Activated naive CD4-positive, alpha-beta T cell treated with anti-CD3 and anti-CD28 coated beads for 36 hours (primary cell): ENCODE measurements around the gene MYO1E. TPM values are rescaled to one million over a fixed set of nuclear protein-coding genes. Genes with fewer than 3 reads are reported as not detected.

Experiments
- CTCF ChIA-PET: fragments of 350-600 bp; sonication (Branson Sonifier 250); formaldehyde crosslinking; loops from one replicate; lab custom pipeline; 2021; ENCODE audit warnings: antibody characterized with exemption; lab: Charles Lee
- DNase-seq: peaks from one replicate; pipeline ENCODE4 v3.0.0-alpha.2; 2020
- H3K27ac Mint-ChIP-seq: one replicate; pipeline ENCODE4 v1.8.0; 2021; ENCODE audit warnings: mild to moderate bottlenecking, mixed read lengths
- H3K27me3 Mint-ChIP-seq: one replicate; pipeline ENCODE4 v1.8.0; 2021; ENCODE audit warnings: low read depth, mixed read lengths
- H3K36me3 Mint-ChIP-seq: one replicate; pipeline ENCODE4 v1.8.0; 2021; ENCODE audit warnings: low read depth, mixed read lengths
- H3K4me1 Mint-ChIP-seq: one replicate; pipeline ENCODE4 v1.8.0; 2021; ENCODE audit warnings: low read depth, mixed read lengths
- H3K4me3 Mint-ChIP-seq: one replicate; pipeline ENCODE4 v1.8.0; 2021; ENCODE audit warnings: mild to moderate bottlenecking, moderate library complexity, mixed read lengths
- H3K9me3 Mint-ChIP-seq: one replicate; pipeline ENCODE4 v1.8.0; 2021; ENCODE audit warnings: mixed read lengths
- intact Hi-C: fragments of 100-400 bp; cut with micrococcal nuclease; formaldehyde crosslinking; loops from one replicate; pipeline ENCODE4 v1.15.1; 2023
- total RNA-seq, 2 experiments: library from RNA; stranded (reverse); gene quantifications; one replicate each; pipeline ENCODE4 v1.2.3, GENCODE V29; 2021

MYO1E gene
- total RNA-seq, 2 experiments from 2014 or later: 1.4 to 2.9 TPM

- no peaks in the 10 kb centered on the region for H3K36me3 Mint-ChIP-seq
- DNase-seq: no peak
- H3K9me3 Mint-ChIP-seq: no peaks in the 10 kb centered on the region
- peaks cover 3% of the 10 kb centered on the region for H3K27me3 Mint-ChIP-seq
- H3K4me3 Mint-ChIP-seq: no peak overlapping the region
- CTCF ChIA-PET: no interaction called here
- intact Hi-C loops: no loop called here
- no peak overlapping the region for H3K27ac Mint-ChIP-seq
- H3K4me1 Mint-ChIP-seq: no peaks in the 10 kb centered on the region
Measured at GRCh38 chr15:59221511-59222505, 150.9 kb downstream of the MYO1E start.

DNA sequence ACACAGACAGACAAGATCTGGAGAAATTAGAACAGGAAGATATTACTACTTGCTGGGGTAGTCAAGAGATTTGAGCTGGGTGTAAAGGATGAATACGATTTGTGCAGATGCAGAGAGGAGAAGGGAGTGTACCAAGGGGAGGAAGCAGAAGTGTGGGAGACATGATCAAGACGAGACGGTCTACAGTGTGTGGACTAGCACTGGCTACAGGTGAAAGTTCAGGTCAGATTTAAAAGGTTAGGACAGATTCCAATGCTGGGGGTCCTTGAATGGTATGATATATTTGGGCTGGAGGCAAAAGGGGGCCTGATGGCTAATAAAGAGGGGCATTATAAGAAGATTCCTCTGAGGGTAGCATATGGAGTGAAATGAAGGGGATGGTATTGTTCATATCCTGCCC is 154.0 kb downstream of the MYO1E start:
- intact Hi-C loops: no loop called here
- H3K4me3 Mint-ChIP-seq: no peak overlapping the region

DNA sequence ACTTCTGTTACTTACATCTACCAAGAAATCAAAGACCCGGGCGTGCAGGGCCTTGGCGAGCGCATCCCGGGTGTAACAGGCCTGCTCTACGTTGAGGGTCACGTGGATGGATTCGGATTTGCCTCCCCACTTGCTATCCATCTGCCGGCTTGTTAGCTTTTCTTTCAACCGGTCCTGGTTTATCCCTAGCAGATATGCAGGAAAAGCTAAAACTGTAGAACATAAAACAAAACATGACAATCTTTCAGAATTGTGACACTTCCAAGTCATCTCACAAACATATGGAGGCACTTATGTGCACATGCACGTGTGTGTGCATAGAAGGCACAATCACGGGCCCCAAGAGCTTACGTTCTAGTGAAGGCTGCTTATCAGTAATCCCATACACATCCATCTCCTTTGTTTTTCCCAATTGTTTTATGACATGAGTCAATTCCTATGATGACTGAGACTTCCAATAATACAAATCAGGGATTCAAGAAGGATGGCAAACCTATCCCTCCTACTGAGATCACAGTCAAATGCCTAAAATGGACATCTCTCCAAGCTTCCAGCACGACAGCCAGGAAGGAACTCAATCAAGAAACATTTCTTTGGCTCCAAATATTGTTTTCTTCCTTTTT is 154.7 kb downstream of the MYO1E start:
- DNase-seq: no peak
- H3K27me3 Mint-ChIP-seq: no peaks in the 10 kb centered on the region
- intact Hi-C loops: no loop called here
- no peaks in the 10 kb centered on the region for H3K9me3 Mint-ChIP-seq
- no peaks in the 10 kb centered on the region for H3K36me3 Mint-ChIP-seq
- H3K27ac Mint-ChIP-seq: no peak overlapping the region
- H3K4me1 Mint-ChIP-seq: no peaks in the 10 kb centered on the region
- no peak overlapping the region for H3K4me3 Mint-ChIP-seq
- CTCF ChIA-PET: no interaction called here

More for the DNA sequence above, 154.0 kb downstream of the MYO1E start:
- Mint-ChIP-seq H3K36me3 (no peaks in the 10 kb centered on the region), H3K9me3 (no peaks in the 10 kb centered on the region), H3K4me1 (no peaks in the 10 kb centered on the region), H3K27me3 (no peaks in the 10 kb centered on the region), H3K27ac (no peak overlapping the region)
- DNase-seq: no peak
- CTCF ChIA-PET: no interaction called here

DNA sequence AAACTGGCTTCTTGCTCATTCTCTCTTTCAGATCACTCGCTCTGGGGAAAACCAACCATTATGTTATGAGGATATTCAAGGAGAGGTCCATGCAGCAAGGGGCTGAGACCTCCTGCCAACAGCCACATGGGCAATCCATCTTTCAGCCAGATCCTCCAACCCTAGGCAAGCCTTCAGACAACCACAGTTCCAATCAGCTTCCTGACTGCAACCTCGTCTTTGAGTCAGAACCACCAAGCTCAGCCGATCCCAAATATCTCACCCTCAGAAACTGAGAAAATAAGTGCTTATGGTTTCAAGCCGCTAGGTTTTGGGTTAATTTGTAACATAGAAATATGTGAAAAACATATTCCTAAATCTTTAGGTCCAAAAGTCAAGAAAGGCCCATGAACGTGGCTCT is 155.8 kb downstream of the MYO1E start:
- H3K27ac Mint-ChIP-seq: no peak overlapping the region
- H3K4me3 Mint-ChIP-seq: no peak overlapping the region
- DNase-seq: no peak
- CTCF ChIA-PET: no interaction called here
- H3K4me1 Mint-ChIP-seq: no peaks in the 10 kb centered on the region
- intact Hi-C loops: no loop called here
- no peaks in the 10 kb centered on the region for H3K9me3 Mint-ChIP-seq
- no peaks in the 10 kb centered on the region for H3K36me3 Mint-ChIP-seq
- no peaks in the 10 kb centered on the region for H3K27me3 Mint-ChIP-seq

- DNase-seq: no peak
- intact Hi-C loops: no loop called here
- no peaks in the 10 kb centered on the region for H3K27me3 Mint-ChIP-seq
- H3K4me3 Mint-ChIP-seq: no peak overlapping the region
- no peak overlapping the region for H3K27ac Mint-ChIP-seq
- no peaks in the 10 kb centered on the region for H3K9me3 Mint-ChIP-seq
- CTCF ChIA-PET: no interaction called here
- no peaks in the 10 kb centered on the region for H3K4me1 Mint-ChIP-seq
- H3K36me3 Mint-ChIP-seq: no peaks in the 10 kb centered on the region
Measured at GRCh38 chr15:59210186-59210585, 162.5 kb downstream of the MYO1E start.

DNA sequence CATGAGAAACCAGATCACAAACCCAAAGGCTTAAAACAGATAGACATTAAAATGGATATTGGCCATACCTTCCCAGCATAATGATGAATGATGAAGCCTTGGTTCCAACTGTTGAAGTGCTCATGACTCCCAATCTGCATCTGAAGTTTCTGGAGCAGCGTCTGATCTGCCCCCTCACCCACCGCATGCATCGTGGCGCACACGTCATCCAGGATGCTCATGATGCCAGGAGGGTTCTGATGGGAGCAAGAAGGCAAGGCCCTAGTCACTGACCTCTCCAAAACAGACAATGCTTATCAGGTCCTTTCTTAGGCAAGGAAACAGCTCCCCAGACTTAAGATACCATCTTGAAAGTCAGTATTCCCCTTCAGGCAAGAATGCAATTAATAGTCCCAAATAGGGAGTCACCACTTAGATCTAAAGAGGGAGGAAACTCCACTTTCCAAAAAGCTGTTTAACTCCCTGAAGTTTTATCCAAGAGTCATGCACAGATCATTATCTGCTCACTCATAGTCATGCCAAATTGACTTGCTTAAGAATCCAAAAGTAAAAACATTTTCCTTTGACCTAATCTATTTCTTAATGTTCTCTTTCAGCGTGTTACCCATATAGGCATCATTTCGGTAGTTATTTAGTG is 163.9 kb downstream of the MYO1E start:
- intact Hi-C loops: no loop called here
- CTCF ChIA-PET: no interaction called here
- DNase-seq: no peak
- Mint-ChIP-seq H3K4me1 (no peaks in the 10 kb centered on the region), H3K27ac (no peak overlapping the region), H3K9me3 (no peaks in the 10 kb centered on the region), H3K4me3 (no peak overlapping the region), H3K27me3 (no peaks in the 10 kb centered on the region), H3K36me3 (no peaks in the 10 kb centered on the region)

- Mint-ChIP-seq H3K9me3 (no peaks in the 10 kb centered on the region), H3K36me3 (no peaks in the 10 kb centered on the region), H3K4me3 (no peak within 1 kb of the TSS), H3K27ac (no peak within 1 kb of the TSS), H3K4me1 (no peaks in the 10 kb centered on the region), H3K27me3 (no peaks in the 10 kb centered on the region)
- CTCF ChIA-PET: no interaction called here
- intact Hi-C loops: no loop called here
- no peak for DNase-seq
Measured at GRCh38 chr15:59206623-59207183, 166.0 kb downstream of the MYO1E start, which contains the start of gene LDHAL6B. TSS of gene LDHAL6B (plus strand) at chr15:59206843. CDS start at chr15:59206941, 98 bp downstream.

GRCh38 chr15:59205839-59206622 is 166.6 kb downstream of the MYO1E start:
- intact Hi-C loops: no loop called here
- CTCF ChIA-PET: no interaction called here
- Mint-ChIP-seq H3K36me3 (no peaks in the 10 kb centered on the region), H3K27ac (no peak overlapping the region), H3K27me3 (no peaks in the 10 kb centered on the region), H3K4me3 (no peak overlapping the region), H3K9me3 (no peaks in the 10 kb centered on the region), H3K4me1 (no peaks in the 10 kb centered on the region)
- no peak for DNase-seq

- no peaks in the 10 kb centered on the region for H3K36me3 Mint-ChIP-seq
- H3K4me1 Mint-ChIP-seq: no peaks in the 10 kb centered on the region
- no peak overlapping the region for H3K27ac Mint-ChIP-seq
- CTCF ChIA-PET: interaction anchor here (1.2 kb wide), 1 partner anchor 29 kb away, joined by 3 read pairs; no protein-coding TSS in a partner anchor
- intact Hi-C loops: no loop called here
- H3K4me3 Mint-ChIP-seq: no peak overlapping the region
- H3K9me3 Mint-ChIP-seq: no peaks in the 10 kb centered on the region
- H3K27me3 Mint-ChIP-seq: no peaks in the 10 kb centered on the region
- no peak for DNase-seq
Measured at GRCh38 chr15:59203657-59204056, 169.0 kb downstream of the MYO1E start.

GRCh38 chr15:59203008-59203407 is 169.7 kb downstream of the MYO1E start:
- Mint-ChIP-seq H3K9me3 (no peaks in the 10 kb centered on the region), H3K27me3 (no peaks in the 10 kb centered on the region), H3K27ac (no peak overlapping the region), H3K4me3 (no peak overlapping the region), H3K36me3 (no peaks in the 10 kb centered on the region), H3K4me1 (no peaks in the 10 kb centered on the region)
- intact Hi-C loops: no loop called here
- no peak for DNase-seq
- CTCF ChIA-PET: no interaction called here

DNA sequence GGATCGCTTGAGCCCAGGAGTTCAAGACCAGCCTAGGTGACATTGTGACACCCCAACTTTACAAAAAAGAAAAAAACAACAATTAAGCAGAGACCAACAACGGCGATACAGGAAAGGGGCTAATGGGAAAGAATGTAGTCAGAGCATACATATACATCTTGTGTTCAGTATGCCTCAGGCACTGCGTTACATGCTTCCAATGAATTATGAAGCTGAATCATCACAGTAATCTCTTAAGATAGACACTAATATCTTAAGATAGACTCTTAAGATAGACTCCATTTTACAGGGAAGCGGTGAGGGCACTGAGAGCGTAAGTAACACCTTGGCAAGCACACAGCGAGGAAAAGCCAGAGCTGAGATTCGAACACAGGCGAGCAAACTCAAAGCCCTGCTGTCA is 172.1 kb downstream of the MYO1E start:
- Mint-ChIP-seq H3K27ac (no peak overlapping the region), H3K4me3 (no peak overlapping the region), H3K36me3 (no peaks in the 10 kb centered on the region), H3K4me1 (peaks cover 3% of the 10 kb centered on the region), H3K27me3 (no peaks in the 10 kb centered on the region), H3K9me3 (no peaks in the 10 kb centered on the region)
- DNase-seq: no peak
- intact Hi-C loops: no loop called here
- CTCF ChIA-PET: no interaction called here
